ENCODE measurements around the gene SYNDIG1. TPM values are rescaled to one million over a fixed set of nuclear protein-coding genes. Genes with fewer than 3 reads are reported as not detected.

Gene SYNDIG1
- total RNA-seq, 6 experiments from 2014 or later = 0.14 to 0.31 TPM; not detected in 4

- Mint-ChIP-seq H3K4me1 (ENCODE audit: low read depth) (peaks cover 11% of the 10 kb centered on the region), H3K27ac (no peak overlapping the region), H3K9me3 (no peaks in the 10 kb centered on the region), H3K4me3 (no peak overlapping the region), H3K27me3 (ENCODE audit: insufficient read depth) (peaks cover 40% of the 10 kb centered on the region), H3K36me3 (ENCODE audit: low read depth) (no peaks in the 10 kb centered on the region)
- DNase-seq = no peak
- TF ChIP-seq, protein P1, sequence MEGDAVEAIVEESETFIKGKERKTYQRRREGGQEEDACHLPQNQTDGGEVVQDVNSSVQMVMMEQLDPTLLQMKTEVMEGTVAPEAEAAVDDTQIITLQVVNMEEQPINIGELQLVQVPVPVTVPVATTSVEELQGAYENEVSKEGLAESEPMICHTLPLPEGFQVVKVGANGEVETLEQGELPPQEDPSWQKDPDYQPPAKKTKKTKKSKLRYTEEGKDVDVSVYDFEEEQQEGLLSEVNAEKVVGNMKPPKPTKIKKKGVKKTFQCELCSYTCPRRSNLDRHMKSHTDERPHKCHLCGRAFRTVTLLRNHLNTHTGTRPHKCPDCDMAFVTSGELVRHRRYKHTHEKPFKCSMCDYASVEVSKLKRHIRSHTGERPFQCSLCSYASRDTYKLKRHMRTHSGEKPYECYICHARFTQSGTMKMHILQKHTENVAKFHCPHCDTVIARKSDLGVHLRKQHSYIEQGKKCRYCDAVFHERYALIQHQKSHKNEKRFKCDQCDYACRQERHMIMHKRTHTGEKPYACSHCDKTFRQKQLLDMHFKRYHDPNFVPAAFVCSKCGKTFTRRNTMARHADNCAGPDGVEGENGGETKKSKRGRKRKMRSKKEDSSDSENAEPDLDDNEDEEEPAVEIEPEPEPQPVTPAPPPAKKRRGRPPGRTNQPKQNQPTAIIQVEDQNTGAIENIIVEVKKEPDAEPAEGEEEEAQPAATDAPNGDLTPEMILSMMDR (IDR thresholded peaks at IDR 0.05) = no peak
Measured at GRCh38 chr20:24695529-24696225, 226.2 kb downstream of the SYNDIG1 start.

DNA sequence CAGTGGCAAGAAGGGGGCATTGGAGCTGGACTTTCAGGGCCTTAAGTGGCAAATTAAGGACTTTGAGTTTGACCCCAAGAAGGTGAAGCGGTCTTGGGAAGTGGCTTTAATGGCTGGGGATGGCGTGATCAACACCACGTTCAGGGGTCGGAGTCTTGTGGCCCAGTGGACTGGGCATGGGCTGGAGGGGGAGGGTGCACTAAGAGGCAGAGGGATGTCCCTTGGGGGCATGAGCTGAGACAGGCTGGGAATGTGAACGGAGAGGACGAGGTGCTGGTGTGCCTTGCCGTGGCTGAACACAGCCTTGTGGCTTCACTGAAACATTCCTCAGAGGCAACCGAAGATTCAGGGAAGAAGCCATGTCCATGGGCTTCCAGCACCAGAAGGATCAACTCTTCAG, 227.0 kb downstream of the SYNDIG1 start:
- Mint-ChIP-seq H3K9me3 (no peaks in the 10 kb centered on the region), H3K36me3 (ENCODE audit: low read depth) (no peaks in the 10 kb centered on the region), H3K27ac (no peak overlapping the region), H3K4me3 (no peak overlapping the region), H3K4me1 (ENCODE audit: low read depth) (peaks cover 11% of the 10 kb centered on the region), H3K27me3 (ENCODE audit: insufficient read depth) (peaks cover 46% of the 10 kb centered on the region)
- TF ChIP-seq, protein P1 (IDR thresholded peaks at IDR 0.05) = no peak
- DNase-seq = no peak

GRCh38 chr20:24697411-24697810, 228.0 kb downstream of the SYNDIG1 start:
- Mint-ChIP-seq H3K36me3 (ENCODE audit: low read depth) (no peaks in the 10 kb centered on the region), H3K27ac (no peak overlapping the region), H3K4me3 (no peak overlapping the region), H3K9me3 (no peaks in the 10 kb centered on the region), H3K4me1 (ENCODE audit: low read depth) (peaks cover 11% of the 10 kb centered on the region), H3K27me3 (ENCODE audit: insufficient read depth) (peaks cover 47% of the 10 kb centered on the region)
- TF ChIP-seq, protein P1 (IDR thresholded peaks at IDR 0.05) = no peak
- DNase-seq = no peak

DNA sequence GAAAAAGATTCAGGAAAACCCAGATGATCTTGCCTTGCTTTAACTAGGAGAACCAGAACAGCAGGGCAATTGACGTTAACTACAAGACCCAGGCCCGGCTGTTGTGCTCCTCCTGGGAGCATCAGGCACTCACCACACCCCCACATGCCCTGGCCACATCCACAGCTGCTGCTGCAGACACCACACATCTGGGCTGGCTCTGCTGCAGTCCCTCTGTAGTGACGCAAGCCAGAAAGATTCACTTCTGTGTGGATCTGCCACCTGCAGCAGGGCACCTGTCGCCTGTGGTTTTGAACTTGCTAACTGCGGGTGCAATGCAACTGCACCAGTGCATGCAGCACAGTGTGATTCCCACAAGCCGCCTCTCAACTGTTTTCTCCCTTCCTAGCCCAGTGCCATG, 228.8 kb downstream of the SYNDIG1 start:
- Mint-ChIP-seq H3K27ac (no peak overlapping the region), H3K36me3 (ENCODE audit: low read depth) (no peaks in the 10 kb centered on the region), H3K9me3 (no peaks in the 10 kb centered on the region), H3K27me3 (ENCODE audit: insufficient read depth) (peaks cover 50% of the 10 kb centered on the region), H3K4me3 (no peak overlapping the region), H3K4me1 (ENCODE audit: low read depth) (peaks cover 11% of the 10 kb centered on the region)
- DNase-seq = no peak
- TF ChIP-seq, protein P1 (IDR thresholded peaks at IDR 0.05) = no peak

DNA sequence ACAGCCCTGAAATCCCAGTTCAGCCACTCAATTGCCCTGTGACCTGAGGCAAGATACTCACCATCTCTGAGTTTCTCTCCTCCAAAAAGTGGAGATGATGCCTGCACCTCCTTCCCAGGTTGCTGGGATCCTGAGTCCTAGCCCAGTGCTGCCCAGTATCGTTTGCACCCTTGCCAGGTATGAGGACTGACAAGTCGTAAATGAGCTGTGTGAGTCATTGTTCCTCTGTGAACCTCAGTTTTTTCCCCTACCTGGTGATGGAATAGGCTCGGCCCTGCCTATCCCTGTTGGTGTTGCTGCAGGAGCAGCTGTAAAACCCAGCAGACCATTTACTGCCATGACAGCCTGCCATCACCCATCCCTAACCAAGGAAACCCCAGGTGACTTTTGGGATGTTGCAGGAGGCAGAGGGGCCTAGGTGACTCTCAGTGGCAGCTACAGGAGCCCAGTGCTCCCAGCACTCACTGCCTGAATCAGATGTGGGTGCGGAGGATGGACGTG, 229.3 kb downstream of the SYNDIG1 start:
- no peak for DNase-seq
- TF ChIP-seq, protein P1 (IDR thresholded peaks at IDR 0.05) = no peak
- H3K27ac Mint-ChIP-seq = no peak overlapping the region
- peaks cover 11% of the 10 kb centered on the region for H3K4me1 Mint-ChIP-seq (ENCODE audit: low read depth)
- H3K36me3 Mint-ChIP-seq (ENCODE audit: low read depth) = no peaks in the 10 kb centered on the region
- no peak overlapping the region for H3K4me3 Mint-ChIP-seq
- H3K9me3 Mint-ChIP-seq = no peaks in the 10 kb centered on the region
- H3K27me3 Mint-ChIP-seq (ENCODE audit: insufficient read depth) = peaks cover 48% of the 10 kb centered on the region
